HCT116 (cell line): ENCODE data around the gene TMEM119. TPM values are rescaled to one million over a fixed set of nuclear protein-coding genes. Genes with fewer than 3 reads are reported as not detected.

ENCODE experiments used
- ATAC-seq: fragments of 200-7000 bp; cut with Tn5 transposase; 2 replicates; pipeline ENCODE4 v1.9.1; 2020; ENCODE audit warnings: mild to moderate bottlenecking, moderate library complexity
- BruUV-seq: library from RNA; stranded (reverse); fragments of 400-500 nt; replicated peaks from 2 replicates; lab custom pipeline; 2021; lab: Mats Ljungman, UMichigan
- CTCF ChIA-PET: fragments of 300-600 bp; sonication (Branson Sonifier 250); formaldehyde crosslinking; loops from one replicate; lab custom pipeline; 2021; ENCODE audit warnings: antibody characterized with exemption; lab: Charles Lee
- POLR2A ChIA-PET: fragments of 300-600, 350-600 bp; sonication (Branson Sonifier 250); formaldehyde crosslinking; loops from one replicate; lab custom pipeline; 2021; ENCODE audit warnings: antibody characterized with exemption; lab: Charles Lee
- RAD21 ChIA-PET, 2 experiments: fragments of 300-600 bp; sonication (Branson Sonifier 250); formaldehyde crosslinking; loops; one replicate each; lab custom pipeline; 2023; ENCODE audit warnings: low total read pairs in 2 of 2; ENCODE audit not compliant: uncharacterized antibody in 2 of 2, unreplicated experiment in 2 of 2, low non-redundant PET in 1 of 2; lab: Charles Lee
- DNase-seq: peaks from one replicate; pipeline ENCODE4 v3.0.0-alpha.2; 2010; ENCODE audit warnings: low read depth, low spot score
- H2AFZ ChIP-seq: fragments of 200-600 bp; shearing (Covaris generic), sonication (generic); 2 replicates; pipeline ENCODE4 v1.6.1; 2017; ENCODE audit warnings: low read depth, mixed run types, mixed read lengths, antibody characterized with exemption, low read length; ENCODE audit not compliant: poor library complexity, severe bottlenecking
- H3K27ac ChIP-seq: 2 replicates; pipeline ENCODE4 v1.5.1; 2012; ENCODE audit warnings: low read depth, low read length
- H3K27me3 ChIP-seq: fragments of 200-600 bp; sonication (generic); 2 replicates; pipeline ENCODE4 v1.6.1; 2016; ENCODE audit warnings: mixed run types, low read length, mixed read lengths; ENCODE audit not compliant: insufficient read depth
- H3K36me3 ChIP-seq, 2 experiments: fragments of 200-500 bp in 1 of 2; fragments of 200-600 bp in 1 of 2; sonication (Bioruptor generic) in 1 of 2; sonication (generic) in 1 of 2; 2 replicates each; pipeline versions ENCODE4 v1.5.1 to v1.6.1; 2014 to 2016; ENCODE audit warnings: low read length in 2 of 2, inconsistent platforms in 1 of 2, mixed read lengths in 1 of 2, mixed run types in 1 of 2; ENCODE audit not compliant: insufficient read depth in 2 of 2, control insufficient read depth in 1 of 2
- H3K4me1 ChIP-seq, 2 experiments: fragments of 200-600 bp in 1 of 2; sonication (generic) in 1 of 2; 2 replicates each; pipeline versions ENCODE4 v1.5.1 to v1.6.1; 2012 to 2017; ENCODE audit warnings: low read length in 2 of 2, inconsistent platforms in 1 of 2, mild to moderate bottlenecking in 1 of 2, mixed read lengths in 1 of 2, mixed run types in 1 of 2, moderate library complexity in 1 of 2; ENCODE audit not compliant: insufficient read depth in 2 of 2, control insufficient read depth in 1 of 2
- H3K4me2 ChIP-seq: fragments of 200-600 bp; sonication (generic); 2 replicates; pipeline ENCODE4 v1.6.1; 2017; ENCODE audit warnings: mixed run types, low read length, mixed read lengths
- H3K4me3 ChIP-seq, 2 experiments: fragments of 200-600 bp in 1 of 2; sonication (generic) in 1 of 2; replicated peaks in 1 of 2; 2 replicates each; pipeline ENCODE4 v1.5.1; 2011 to 2016; ENCODE audit warnings: low read length in 2 of 2, control low read depth in 1 of 2, low read depth in 1 of 2, mild to moderate bottlenecking in 1 of 2, mixed read lengths in 1 of 2, mixed run types in 1 of 2
- H3K79me2 ChIP-seq: fragments of 200-600 bp; sonication (generic); 2 replicates; pipeline ENCODE4 v1.6.1; 2017; ENCODE audit warnings: mild to moderate bottlenecking, mixed run types, low read length, moderate library complexity, mixed read lengths; ENCODE audit not compliant: insufficient read depth
- H3K9ac ChIP-seq: fragments of 200-600 bp; sonication (generic); 2 replicates; pipeline ENCODE4 v1.6.1; 2016; ENCODE audit warnings: low read length, mixed read lengths
- H3K9me2 ChIP-seq: fragments of 200-600 bp; sonication (generic), shearing (Covaris generic); 2 replicates; pipeline ENCODE4 v1.6.1; 2017; ENCODE audit warnings: mixed run types, mild to moderate bottlenecking, moderate library complexity; ENCODE audit not compliant: insufficient read depth
- H3K9me3 ChIP-seq, 2 experiments: fragments of 200-500 bp in 1 of 2; fragments of 200-600 bp in 1 of 2; sonication (Bioruptor generic) in 1 of 2; sonication (generic) in 1 of 2; 2 replicates each; pipeline ENCODE4 v1.6.1; 2014 to 2017; ENCODE audit warnings: low read length in 2 of 2, mixed read lengths in 2 of 2, inconsistent platforms in 1 of 2, low read depth in 1 of 2, mild to moderate bottlenecking in 1 of 2, mixed run types in 1 of 2, moderate library complexity in 1 of 2; ENCODE audit not compliant: control insufficient read depth in 1 of 2, insufficient read depth in 1 of 2
- H4K20me1 ChIP-seq: fragments of 200-600 bp; sonication (generic), shearing (Covaris generic); 2 replicates; pipeline ENCODE4 v1.6.1; 2017; ENCODE audit warnings: mixed run types, mild to moderate bottlenecking, moderate library complexity; ENCODE audit not compliant: insufficient read depth
- CTCF ChIP-seq, 3 experiments: fragments of 200-600 bp in 1 of 3; sonication (generic) in 1 of 3; IDR thresholded peaks in 2 of 3; conservative IDR thresholded peaks in 1 of 3; 2 replicates each; pipeline ENCODE4 v1.5.1; 2012 to 2017; ENCODE audit warnings: low read depth in 2 of 3, low read length in 2 of 3, antibody characterized with exemption in 1 of 3, borderline replicate concordance in 1 of 3, control low read depth in 1 of 3, mild to moderate bottlenecking in 1 of 3, mixed read lengths in 1 of 3, mixed run types in 1 of 3, moderate library complexity in 1 of 3; ENCODE audit not compliant: insufficient read depth in 1 of 3
- ELF1 ChIP-seq: IDR thresholded peaks from 2 replicates; pipeline ENCODE4 v1.6.1; 2012; ENCODE audit warnings: low read depth, borderline replicate concordance
- EZH2 ChIP-seq: fragments of 200-600 bp; sonication (generic); IDR thresholded peaks from 2 replicates; pipeline ENCODE4 v1.6.1; 2017; ENCODE audit warnings: antibody characterized with exemption, mixed run types
- EZH2phosphoT487 ChIP-seq: fragments of 200-600 bp; IDR thresholded peaks from 2 replicates; pipeline ENCODE4 v1.6.1; 2018; ENCODE audit warnings: antibody characterized with exemption, borderline replicate concordance
- JUND ChIP-seq: IDR thresholded peaks from 2 replicates; pipeline ENCODE4 v1.6.1; 2012
- SIN3A ChIP-seq: IDR thresholded peaks from 2 replicates; pipeline ENCODE4 v1.6.1; 2012; ENCODE audit warnings: low read depth
- SP1 ChIP-seq: IDR thresholded peaks from 2 replicates; pipeline ENCODE4 v1.6.1; 2012; ENCODE audit warnings: low read depth
- SRF ChIP-seq: IDR thresholded peaks from 2 replicates; pipeline ENCODE4 v1.6.1; 2012; ENCODE audit warnings: low read depth
- TCF7L2 ChIP-seq: IDR thresholded peaks from 2 replicates; pipeline ENCODE4 v1.7.0; 2011; ENCODE audit warnings: borderline replicate concordance, inconsistent platforms; ENCODE audit not compliant: insufficient read depth, insufficient read length; ENCODE audit errors: extremely low read depth
- YY1 ChIP-seq: IDR thresholded peaks from 2 replicates; pipeline ENCODE4 v1.6.1; 2011; ENCODE audit warnings: low read length, low read depth, moderate library complexity, mild to moderate bottlenecking; ENCODE audit not compliant: insufficient replicate concordance; ENCODE audit errors: extremely low read depth
- ZBTB33 ChIP-seq: IDR thresholded peaks from 2 replicates; pipeline ENCODE4 v1.6.1; 2011; ENCODE audit warnings: mild to moderate bottlenecking, low read length, moderate library complexity; ENCODE audit not compliant: insufficient replicate concordance; ENCODE audit errors: extremely low read depth
- ZFX ChIP-seq: fragments of 450-650 bp; IDR thresholded peaks from 2 replicates; pipeline ENCODE4 v1.6.1; 2017
- intact Hi-C: fragments of 100-400 bp; cut with micrococcal nuclease; formaldehyde crosslinking; loops from 2 replicates; pipeline ENCODE4 v1.10.0; 2022
- total RNA-seq: library from RNA; stranded (reverse); gene quantifications from one replicate; pipeline ENCODE4 v1.2.1, GENCODE V29; 2021; ENCODE audit not compliant: unreplicated experiment

The TMEM119 gene
- total RNA-seq, 1 experiment from 2014 or later = not detected

- ChIA-PET CTCF (no interaction called here), POLR2A (interaction anchor here (0.6 kb wide), 1 partner anchor 9 kb away, joined by 3 read pairs; no protein-coding TSS in a partner anchor), RAD21 (no interaction called here)
- H4K20me1 ChIP-seq = no peaks in the 10 kb centered on the region
- no peak overlapping the region for H3K9ac ChIP-seq
- intact Hi-C loops = no loop called here
- no peak for DNase-seq
- no peaks in the 10 kb centered on the region for H3K9me3 ChIP-seq
- H2AFZ ChIP-seq = no peak overlapping the region
- no peak overlapping the region for H3K4me3 ChIP-seq
- no peaks in the 10 kb centered on the region for H3K27me3 ChIP-seq
- no peaks in the 10 kb centered on the region for H3K36me3 ChIP-seq
- BruUV-seq = no TSS peak
- no peak for ATAC-seq
- H3K79me2 ChIP-seq = no peaks in the 10 kb centered on the region
- no peak for TF ChIP-seq SIN3A
- no peak for TF ChIP-seq SP1
- H3K27ac ChIP-seq = no peak overlapping the region
- H3K9me2 ChIP-seq = no peaks in the 10 kb centered on the region
- peaks cover 28% of the 10 kb centered on the region in 2 experiments for H3K4me1 ChIP-seq
- no peak overlapping the region for H3K4me2 ChIP-seq
Observed at GRCh38 chr12:108629151-108629550, 31.3 kb upstream of the TMEM119 start.

- Histone ChIP-seq H3K9me2 (no peaks in the 10 kb centered on the region), H3K4me1 (peaks cover 26 to 27% of the 10 kb centered on the region in 2 experiments), H4K20me1 (no peaks in the 10 kb centered on the region), H3K9me3 (no peaks in the 10 kb centered on the region), H3K79me2 (no peaks in the 10 kb centered on the region), H3K9ac (no peak overlapping the region), H3K4me3 (no peak overlapping the region), H3K4me2 (no peak overlapping the region), H2AFZ (no peak overlapping the region), H3K36me3 (no peaks in the 10 kb centered on the region), H3K27ac (no peak overlapping the region), H3K27me3 (no peaks in the 10 kb centered on the region)
- ChIA-PET CTCF (interaction anchor here (1.1 kb wide), 1 partner anchor 9 kb away, joined by 4 read pairs; no protein-coding TSS in a partner anchor), POLR2A (no interaction called here), RAD21 (interaction anchor here in 1 of 2 experiments (0.5 kb wide), 1 partner anchor 20 kb away, joined by 3 read pairs; no protein-coding TSS in a partner anchor)
- intact Hi-C loops = no loop called here
- BruUV-seq = no TSS peak
- no peak for DNase-seq
- ATAC-seq = no peak
- TF ChIP-seq TCF7L2 (no peak), ZFX (no peak), ELF1 (no peak), YY1 (no peak), CTCF (IDR thresholded peaks at IDR 0.05 in 2 of 3, conservative IDR thresholded peaks at IDR 0.05 in 1 of 3; ENCODE audit: borderline replicate concordance in 1 of 3, insufficient read depth in 1 of 3, low read depth in 2 of 3, low read length in 2 of 3) (no peak), EZH2phosphoT487 (no peak), SRF (no peak), EZH2 (no peak), JUND (no peak), ZBTB33 (no peak), SP1 (no peak)
Observed at GRCh38 chr12:108627134-108627920, 29.4 kb upstream of the TMEM119 start.
